Medulla oblongata (tissue), 1 donor: ENCODE data around the gene RSPH1.

Experiments used
- DNase-seq: peaks from one replicate; pipeline ENCODE4 v3.0.0-alpha.2; 2015; ENCODE audit errors: extremely low spot score

The RSPH1 gene

GRCh38 chr21:42429856-42430255, 66.2 kb downstream of the RSPH1 start:
- DNase-seq: no peak

- DNase-seq: no peak
These were observed 67.0 kb downstream of the RSPH1 start for GRCh38 chr21:42429021-42429420.

GRCh38 chr21:42427809-42428419, 68.1 kb downstream of the RSPH1 start:
- DNase-seq: no peak

GRCh38 chr21:42426876-42427480, 69.0 kb downstream of the RSPH1 start:
- DNase-seq: no peak

- no peak for DNase-seq
These were observed 69.6 kb downstream of the RSPH1 start for GRCh38 chr21:42426424-42426823.

GRCh38 chr21:42425591-42425990, 70.4 kb downstream of the RSPH1 start:
- DNase-seq: no peak

- DNase-seq: no peak
These were observed 71.0 kb downstream of the RSPH1 start for GRCh38 chr21:42424914-42425541.

GRCh38 chr21:42423685-42424084, 72.3 kb downstream of the RSPH1 start:
- no peak for DNase-seq

- no peak for DNase-seq
These were observed 72.8 kb downstream of the RSPH1 start for GRCh38 chr21:42423197-42423675.
